Thyroid gland (tissue), 4 donors: Measurements from ENCODE around the gene ZNF189.

ENCODE experiments used
- CTCF ChIP-seq, 6 experiments: fragments of 200-600 bp in 3 of 6; fragments of 450-650 bp in 3 of 6; sonication (generic) in 3 of 6; IDR thresholded peaks; one replicate each; pipeline ENCODE4 v1.5.1; 2016 to 2019; ENCODE audit warnings: antibody characterized with exemption in 6 of 6, mild to moderate bottlenecking in 2 of 6, inconsistent platforms in 1 of 6, moderate library complexity in 1 of 6
- POLR2A ChIP-seq, 2 donors: fragments of 450-650 bp; IDR thresholded peaks; one replicate each; pipeline ENCODE4 v1.6.1; 2017; ENCODE audit warnings: antibody characterized with exemption in 2 of 2, mild to moderate bottlenecking in 2 of 2, moderate library complexity in 1 of 2

- TF ChIP-seq CTCF (IDR thresholded peaks at IDR 0.05): no peak
- no peak for TF ChIP-seq POLR2A (IDR thresholded peaks at IDR 0.05)
Observed at GRCh38 chr9:101432740-101433139, 34.1 kb downstream of the ZNF189 start.
